Stimulated activated naive B cell treated with anti-CD40 and anti-IgM and Interleukin-4, amounts not matched to agents 10 μg/mL and 1 μg/mL and 100 μg/mL, for 72 hours (primary cell): ENCODE data around the gene ACVR1.

Source experiments
- ATAC-seq, 2 donors: fragments of 150-1000 bp; cut with Tn5 transposase; replicated peaks; 2 replicates each; pipeline ENCODE4 v1.10.0; 2021; ENCODE audit warnings: moderate library complexity in 1 of 2
- DNase-seq: peaks from one replicate; pipeline ENCODE4 v3.0.0; 2021
- H3K27ac Mint-ChIP-seq: one replicate; pipeline ENCODE4 v1.8.0; 2022; ENCODE audit warnings: mild to moderate bottlenecking, mixed read lengths
- H3K27me3 Mint-ChIP-seq, 2 donors: one replicate each; pipeline ENCODE4 v1.8.0; 2022; ENCODE audit warnings: mixed read lengths in 2 of 2
- H3K36me3 Mint-ChIP-seq, 2 donors: one replicate each; pipeline ENCODE4 v1.8.0; 2022; ENCODE audit warnings: mixed read lengths in 2 of 2, mild to moderate bottlenecking in 1 of 2
- H3K4me1 Mint-ChIP-seq, 2 donors: one replicate each; pipeline ENCODE4 v1.8.0; 2022; ENCODE audit warnings: mixed read lengths in 2 of 2, mild to moderate bottlenecking in 1 of 2
- H3K4me3 Mint-ChIP-seq, 2 donors: one replicate each; pipeline ENCODE4 v1.8.0; 2022; ENCODE audit warnings: mild to moderate bottlenecking in 2 of 2, mixed read lengths in 2 of 2, moderate library complexity in 1 of 2
- H3K9me3 Mint-ChIP-seq, 2 donors: one replicate each; pipeline ENCODE4 v1.8.0; 2022; ENCODE audit warnings: mixed read lengths in 2 of 2, mild to moderate bottlenecking in 1 of 2

ACVR1 gene

DNA sequence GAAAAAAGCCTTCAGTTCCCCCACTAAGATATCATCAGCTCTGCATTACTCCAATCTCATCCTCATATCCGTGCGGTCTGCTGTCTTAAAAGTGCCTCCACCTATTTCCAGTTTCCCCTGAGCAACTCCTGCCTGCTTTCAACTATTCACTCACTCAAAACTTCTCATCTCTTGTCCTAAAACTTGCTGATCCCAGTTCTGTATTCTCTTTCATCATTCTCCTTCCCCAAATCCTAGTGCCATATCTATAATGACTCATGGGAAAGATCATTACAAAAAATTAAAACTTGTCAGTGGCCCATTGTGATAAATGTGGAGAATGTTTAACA is 20.0 kb downstream of the ACVR1 start:
- Mint-ChIP-seq H3K4me1 (peaks cover 0 to 4% of the 10 kb centered on the region in 2 donors), H3K4me3 (no peak overlapping the region), H3K36me3 (peaks cover 18 to 21% of the 10 kb centered on the region in 2 donors), H3K27me3 (no peaks in the 10 kb centered on the region), H3K9me3 (no peaks in the 10 kb centered on the region), H3K27ac (no peak overlapping the region)
- DNase-seq (no peak), ATAC-seq (no peak)

DNA sequence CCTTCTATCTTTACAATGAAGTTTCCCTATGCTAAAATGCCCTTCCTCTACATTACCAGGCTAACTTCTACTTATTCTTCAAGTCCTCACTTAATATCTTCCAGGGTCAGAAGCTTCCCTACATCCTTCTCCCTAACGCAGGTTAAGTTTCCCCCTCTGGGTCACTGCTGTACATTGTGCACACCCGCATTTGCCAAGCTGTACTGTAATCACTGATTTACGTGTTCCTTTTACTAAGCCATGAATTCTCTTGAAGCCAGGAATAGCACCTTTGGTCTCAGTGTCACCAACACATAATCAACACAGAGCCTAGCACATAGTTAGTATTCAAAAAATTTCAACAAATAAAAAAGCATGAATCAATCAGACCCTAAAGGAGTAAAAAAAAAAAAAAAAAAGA is 22.3 kb downstream of the ACVR1 start:
- no peak overlapping the region for H3K27ac Mint-ChIP-seq
- peaks cover 0 to 4% of the 10 kb centered on the region in 2 donors for H3K4me1 Mint-ChIP-seq

DNA sequence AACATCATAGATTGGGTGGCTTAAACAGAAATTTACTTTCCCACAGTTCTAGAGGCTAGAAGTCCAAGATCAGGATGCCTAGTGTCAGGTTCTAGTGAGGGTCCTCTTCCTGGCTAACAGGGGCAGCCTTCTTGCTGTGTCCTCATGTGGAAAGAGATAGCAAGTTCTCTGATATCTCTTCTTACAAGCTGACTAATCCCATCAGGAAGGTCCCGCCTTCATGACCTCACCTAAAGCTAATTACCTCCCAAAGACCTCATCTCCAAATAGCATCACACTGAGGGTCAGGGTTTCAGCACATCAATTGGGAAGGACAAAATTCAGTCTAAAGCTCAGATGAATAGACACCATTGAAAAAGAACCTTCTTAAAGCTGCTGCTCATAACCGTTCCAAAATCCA is 22.9 kb downstream of the ACVR1 start:
- DNase-seq (no peak), ATAC-seq (no peak)
- Mint-ChIP-seq H3K4me1 (peaks cover 3 to 4% of the 10 kb centered on the region in 2 donors), H3K27me3 (no peaks in the 10 kb centered on the region), H3K36me3 (peaks cover 18% of the 10 kb centered on the region in 2 donors), H3K4me3 (no peak overlapping the region), H3K27ac (no peak overlapping the region), H3K9me3 (no peaks in the 10 kb centered on the region)

More for the DNA sequence above, 22.3 kb downstream of the ACVR1 start:
- Mint-ChIP-seq H3K27me3 (no peaks in the 10 kb centered on the region), H3K4me3 (no peak overlapping the region), H3K9me3 (no peaks in the 10 kb centered on the region), H3K36me3 (peaks cover 16 to 19% of the 10 kb centered on the region in 2 donors)
- DNase-seq (no peak), ATAC-seq (no peak)

DNA sequence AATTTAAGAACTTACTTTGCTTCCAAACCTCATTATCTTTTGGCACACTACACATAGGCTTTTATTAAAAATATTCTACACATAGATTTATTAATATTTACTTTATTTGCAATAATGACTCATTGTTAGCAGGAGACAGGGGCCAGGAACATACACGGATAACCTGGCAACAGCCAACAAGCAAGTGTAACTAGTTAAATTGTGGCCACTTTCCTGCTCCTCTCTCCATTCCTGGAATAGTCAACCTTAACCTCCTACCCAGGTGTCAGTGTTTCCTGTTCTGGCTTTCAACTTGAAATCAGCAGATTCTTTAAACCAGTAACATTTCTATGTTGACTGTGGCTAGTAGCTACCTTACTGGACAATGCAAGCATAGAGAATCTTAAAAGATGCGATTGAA is 26.5 kb downstream of the ACVR1 start:
- Mint-ChIP-seq H3K27me3 (no peaks in the 10 kb centered on the region), H3K27ac (no peak overlapping the region), H3K4me3 (no peak overlapping the region), H3K4me1 (peaks cover 2 to 5% of the 10 kb centered on the region in 2 donors), H3K9me3 (peaks cover 0 to 2% of the 10 kb centered on the region in 2 donors), H3K36me3 (peaks cover 21 to 25% of the 10 kb centered on the region in 2 donors)
- no peak for ATAC-seq
- no peak for DNase-seq

DNA sequence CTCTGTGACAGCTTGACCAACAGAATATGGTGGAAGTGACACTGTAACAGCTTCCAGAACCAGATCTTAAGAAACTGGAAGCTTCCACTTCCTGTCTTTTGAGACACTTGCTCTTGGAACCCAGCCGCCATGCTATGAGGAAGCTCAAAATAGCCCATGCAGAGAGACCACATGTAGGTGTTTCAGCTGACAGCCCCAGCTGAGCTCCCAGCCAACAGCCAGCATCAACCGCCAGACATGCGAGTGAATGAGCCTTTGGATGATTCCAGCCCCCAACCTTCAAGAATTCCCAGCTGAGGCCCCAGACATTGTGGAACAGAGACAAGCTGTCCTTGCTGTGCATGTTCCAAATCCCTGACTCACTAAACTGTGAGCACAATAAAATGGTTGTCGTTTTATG is 27.9 kb downstream of the ACVR1 start:
- ATAC-seq (no peak), DNase-seq (no peak)
- peaks cover 0 to 2% of the 10 kb centered on the region in 2 donors for H3K9me3 Mint-ChIP-seq
- no peak overlapping the region for H3K27ac Mint-ChIP-seq
- peaks cover 26 to 28% of the 10 kb centered on the region in 2 donors for H3K36me3 Mint-ChIP-seq
- no peaks in the 10 kb centered on the region for H3K27me3 Mint-ChIP-seq
- H3K4me3 Mint-ChIP-seq: no peak overlapping the region
- peaks cover 0 to 5% of the 10 kb centered on the region in 2 donors for H3K4me1 Mint-ChIP-seq

DNA sequence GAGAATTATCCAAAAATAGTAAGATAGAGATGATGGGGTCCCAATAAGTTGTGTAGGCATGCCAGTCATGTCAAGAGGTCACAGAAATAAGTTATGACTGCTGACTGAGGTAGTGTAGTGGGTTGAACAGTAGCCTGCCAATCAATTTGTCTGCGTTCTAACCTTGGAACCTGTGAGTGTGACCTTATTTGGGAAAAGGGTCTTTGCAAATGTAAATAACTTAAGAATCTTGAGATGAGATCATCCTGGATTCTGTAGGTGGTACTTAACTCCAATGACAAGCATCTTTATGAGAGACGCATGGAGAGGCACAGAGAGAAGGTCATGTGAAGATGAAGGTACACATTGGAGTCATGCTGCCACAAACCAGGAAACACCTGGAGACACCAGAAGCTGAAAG is 31.0 kb downstream of the ACVR1 start:
- H3K27me3 Mint-ChIP-seq: no peaks in the 10 kb centered on the region
- H3K4me1 Mint-ChIP-seq: peaks cover 2 to 12% of the 10 kb centered on the region in 2 donors
- no peak overlapping the region for H3K4me3 Mint-ChIP-seq
- no peak for ATAC-seq
- DNase-seq: no peak
- no peak overlapping the region for H3K27ac Mint-ChIP-seq
- peaks cover 30 to 35% of the 10 kb centered on the region in 2 donors for H3K36me3 Mint-ChIP-seq
- H3K9me3 Mint-ChIP-seq: peaks cover 0 to 2% of the 10 kb centered on the region in 2 donors

DNA sequence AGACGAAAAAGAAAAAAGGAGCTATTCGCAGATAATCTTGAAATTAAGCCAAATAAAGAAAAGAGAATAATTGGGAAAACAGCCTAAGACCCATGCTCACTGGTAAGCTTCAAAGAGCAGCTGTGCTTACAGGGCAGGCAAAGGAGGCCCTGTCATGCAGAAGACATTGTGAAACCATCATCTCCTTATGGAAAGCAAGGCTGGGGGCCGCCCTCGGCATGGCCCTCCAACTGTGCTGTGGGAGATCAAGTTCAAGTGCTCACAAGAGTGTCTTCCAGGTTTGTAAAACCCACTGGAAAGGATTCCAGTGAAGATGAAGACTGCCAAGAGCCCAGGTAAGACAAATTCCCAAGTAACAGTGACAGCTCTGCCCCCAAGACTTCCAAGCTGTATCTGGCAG is 32.2 kb downstream of the ACVR1 start:
- Mint-ChIP-seq H3K27ac (no peak overlapping the region), H3K27me3 (no peaks in the 10 kb centered on the region)

DNA sequence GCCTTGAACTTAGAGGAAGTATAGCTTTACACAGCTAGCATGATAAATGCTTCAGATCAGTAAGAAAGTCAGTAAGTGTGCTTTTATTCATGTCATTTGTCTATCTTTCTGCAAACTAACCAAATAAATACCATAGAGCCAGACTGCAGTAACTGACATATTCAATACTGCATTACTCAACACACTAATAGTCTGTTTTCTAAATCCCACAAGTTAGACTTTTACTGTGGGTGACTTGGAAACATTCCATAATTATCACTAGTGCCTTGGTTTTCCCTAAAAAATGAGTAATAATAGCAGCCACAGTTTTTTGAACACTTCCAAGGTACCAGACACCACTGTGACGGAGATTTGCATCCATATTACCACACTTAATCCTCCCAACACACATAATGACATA is 33.0 kb downstream of the ACVR1 start:
- DNase-seq (no peak), ATAC-seq (no peak)
- Mint-ChIP-seq H3K36me3 (peaks cover 33 to 34% of the 10 kb centered on the region in 2 donors), H3K27me3 (no peaks in the 10 kb centered on the region), H3K4me3 (no peak overlapping the region), H3K4me1 (peaks cover 14 to 28% of the 10 kb centered on the region in 2 donors), H3K27ac (no peak overlapping the region), H3K9me3 (peaks cover 0 to 2% of the 10 kb centered on the region in 2 donors)

More for the DNA sequence above, 32.2 kb downstream of the ACVR1 start:
- Mint-ChIP-seq H3K4me3 (no peak overlapping the region), H3K9me3 (peaks cover 0 to 2% of the 10 kb centered on the region in 2 donors), H3K4me1 (peaks cover 9 to 23% of the 10 kb centered on the region in 2 donors), H3K36me3 (peaks cover 34 to 39% of the 10 kb centered on the region in 2 donors)
- DNase-seq (no peak), ATAC-seq (no peak)

DNA sequence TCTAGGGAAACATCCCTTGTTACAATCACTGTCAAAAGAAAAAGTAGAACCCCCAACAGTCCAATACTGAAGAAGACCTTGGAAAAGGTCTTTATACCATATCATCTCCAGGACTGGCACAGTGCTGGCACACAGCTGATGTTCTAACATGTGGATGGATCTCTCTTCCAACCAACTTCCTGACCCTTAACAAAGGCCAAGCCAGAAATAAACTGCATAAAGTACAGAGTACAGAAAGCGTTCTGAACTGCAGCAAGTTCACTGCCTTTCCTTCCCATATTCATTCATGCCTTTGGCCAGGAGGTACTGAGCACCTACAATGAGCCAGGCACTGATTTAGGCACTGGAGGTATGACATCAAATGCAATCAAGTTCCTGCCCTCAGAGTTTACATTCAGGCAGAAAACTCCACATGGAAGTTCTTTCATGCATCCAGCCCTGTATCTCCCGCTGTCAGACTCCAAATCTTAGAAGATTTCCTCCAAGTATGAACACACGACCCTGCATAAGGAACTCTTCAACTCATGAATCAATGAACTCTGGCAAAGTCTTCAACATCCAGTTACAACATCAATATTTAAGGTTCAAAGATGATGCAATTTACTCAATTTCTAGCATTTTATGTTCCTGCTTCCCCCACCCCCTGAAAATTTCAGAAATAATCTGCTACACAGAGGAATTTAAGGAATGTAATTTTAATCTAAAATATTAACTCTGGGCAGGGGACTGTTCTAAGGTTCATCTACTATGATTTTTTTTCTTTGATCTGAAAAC is 33.8 kb downstream of the ACVR1 start:
- Mint-ChIP-seq H3K27me3 (no peaks in the 10 kb centered on the region), H3K27ac (no peak overlapping the region), H3K4me3 (no peak overlapping the region), H3K36me3 (peaks cover 29% of the 10 kb centered on the region in 2 donors), H3K9me3 (peaks cover 0 to 2% of the 10 kb centered on the region in 2 donors), H3K4me1 (peaks cover 15 to 33% of the 10 kb centered on the region in 2 donors)
- DNase-seq: no peak
- no peak for ATAC-seq

DNA sequence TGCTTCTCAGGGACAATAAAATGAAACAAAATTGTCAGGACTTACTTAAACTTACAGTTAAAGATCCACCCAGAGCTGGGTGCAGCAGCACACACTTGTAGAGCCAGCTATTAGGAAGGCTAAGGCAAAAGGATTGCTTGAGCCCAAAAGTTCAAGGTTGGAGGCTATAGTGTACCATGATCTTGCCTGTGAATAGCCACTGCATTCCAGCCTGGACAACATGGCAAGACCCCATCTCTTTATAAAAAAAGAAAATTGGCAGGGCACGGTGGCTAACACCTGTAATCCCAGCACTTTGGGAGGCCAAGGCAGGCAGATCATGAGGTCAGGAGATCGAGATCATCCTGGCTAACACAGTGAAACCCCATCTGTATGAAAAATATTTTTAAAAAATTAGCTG is 34.6 kb downstream of the ACVR1 start:
- DNase-seq (no peak), ATAC-seq (no peak)
- H3K36me3 Mint-ChIP-seq: peaks cover 32 to 35% of the 10 kb centered on the region in 2 donors
- peaks cover 0 to 2% of the 10 kb centered on the region in 2 donors for H3K9me3 Mint-ChIP-seq
- peaks cover 15 to 39% of the 10 kb centered on the region in 2 donors for H3K4me1 Mint-ChIP-seq
- no peaks in the 10 kb centered on the region for H3K27me3 Mint-ChIP-seq
- no peak overlapping the region for H3K4me3 Mint-ChIP-seq
- no peak overlapping the region for H3K27ac Mint-ChIP-seq

DNA sequence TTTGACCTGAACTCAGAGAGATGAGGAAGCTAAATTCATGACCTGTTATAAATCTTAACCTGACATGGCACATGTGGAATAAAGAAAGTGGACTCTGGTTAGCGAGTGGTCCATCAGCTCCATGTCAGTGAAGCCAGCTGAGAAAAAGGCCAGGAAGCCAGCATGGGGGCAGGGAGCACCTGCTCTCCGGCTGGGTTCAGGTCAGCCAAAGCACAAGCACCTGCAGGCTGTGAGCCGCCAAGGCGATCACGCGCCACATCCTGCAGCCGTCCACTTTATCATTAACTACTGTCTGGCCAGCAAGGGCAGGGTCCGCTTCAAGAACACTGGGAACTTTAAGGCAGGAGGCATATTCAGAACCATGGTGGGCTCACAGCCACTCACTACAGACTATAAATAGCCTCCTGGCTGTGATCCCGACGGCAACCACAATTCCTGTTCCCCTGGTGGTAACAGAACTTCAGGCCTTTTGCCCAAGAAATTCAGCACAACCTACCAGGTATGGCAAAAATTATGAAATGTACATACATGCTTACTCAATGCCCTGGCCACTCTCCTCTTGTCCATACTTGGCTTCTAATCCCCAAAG is 35.5 kb downstream of the ACVR1 start:
- Mint-ChIP-seq H3K36me3 (peaks cover 34 to 37% of the 10 kb centered on the region in 2 donors), H3K9me3 (peaks cover 0 to 2% of the 10 kb centered on the region in 2 donors), H3K4me3 (no peak overlapping the region), H3K27me3 (no peaks in the 10 kb centered on the region), H3K4me1 (peaks cover 15 to 42% of the 10 kb centered on the region in 2 donors), H3K27ac (no peak overlapping the region)
- no peak for ATAC-seq
- DNase-seq: no peak

DNA sequence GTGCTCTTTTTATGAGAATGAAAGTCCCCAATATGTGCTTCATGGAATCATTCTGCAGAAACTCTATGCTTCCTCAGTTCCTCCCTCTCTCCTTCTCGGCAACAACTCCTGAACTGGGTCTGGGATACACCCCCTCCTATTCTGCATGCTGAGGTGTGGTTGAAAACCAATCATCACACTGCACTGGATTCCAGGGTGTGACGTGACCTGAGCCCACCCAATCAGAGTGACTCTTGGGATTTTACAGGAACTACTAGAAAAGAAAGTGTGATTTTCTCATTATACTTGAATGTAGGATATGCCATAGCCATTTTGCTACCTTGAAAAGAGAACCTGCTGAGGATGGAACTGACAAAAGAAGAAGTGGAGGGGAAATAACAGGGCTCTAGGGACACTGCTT is 36.3 kb downstream of the ACVR1 start:
- Mint-ChIP-seq H3K27me3 (no peaks in the 10 kb centered on the region), H3K9me3 (no peaks in the 10 kb centered on the region), H3K36me3 (peaks cover 26 to 31% of the 10 kb centered on the region in 2 donors), H3K4me3 (peak overlapping the region in 1 of 2 donors; percentile 44), H3K27ac (no peak overlapping the region), H3K4me1 (peaks cover 15 to 42% of the 10 kb centered on the region in 2 donors)
- DNase-seq (no peak), ATAC-seq (peak in 1 of 2 donors; percentile 24)

DNA sequence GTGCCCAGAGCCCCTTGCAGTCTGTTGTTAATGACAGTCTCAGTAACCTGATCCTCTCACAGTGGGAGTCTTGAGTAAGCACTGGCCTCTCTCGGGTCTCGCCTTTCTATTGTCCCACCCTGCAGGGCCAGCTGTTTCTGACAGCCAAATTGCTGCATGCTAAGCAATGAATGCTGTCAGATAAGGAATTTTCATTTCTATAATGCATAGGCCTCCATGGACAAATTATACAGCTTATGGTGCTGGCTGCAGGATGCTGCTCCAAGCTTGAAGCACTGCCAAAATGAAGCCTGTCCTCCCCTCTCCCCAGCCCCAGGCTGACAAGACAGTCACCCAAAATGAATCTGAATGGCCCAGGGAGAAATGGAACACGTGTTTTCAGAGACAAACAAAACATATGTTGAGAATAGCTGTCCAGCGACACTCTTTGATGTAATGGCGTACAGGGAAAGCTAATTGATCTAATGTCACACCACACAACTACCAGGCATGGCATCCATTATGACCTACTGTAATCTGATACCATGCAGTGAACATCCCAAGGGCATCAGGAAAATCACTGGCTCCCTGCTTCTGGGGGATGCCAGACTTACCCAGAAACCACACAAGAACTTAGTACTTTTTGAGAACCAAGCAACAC is 36.8 kb downstream of the ACVR1 start:
- Mint-ChIP-seq H3K4me3 (no peak overlapping the region), H3K9me3 (no peaks in the 10 kb centered on the region), H3K27me3 (no peaks in the 10 kb centered on the region), H3K4me1 (peaks cover 15 to 42% of the 10 kb centered on the region in 2 donors), H3K36me3 (peaks cover 24 to 31% of the 10 kb centered on the region in 2 donors), H3K27ac (no peak overlapping the region)
- ATAC-seq (peak in 1 of 2 donors; percentile 61), DNase-seq (no peak)

DNA sequence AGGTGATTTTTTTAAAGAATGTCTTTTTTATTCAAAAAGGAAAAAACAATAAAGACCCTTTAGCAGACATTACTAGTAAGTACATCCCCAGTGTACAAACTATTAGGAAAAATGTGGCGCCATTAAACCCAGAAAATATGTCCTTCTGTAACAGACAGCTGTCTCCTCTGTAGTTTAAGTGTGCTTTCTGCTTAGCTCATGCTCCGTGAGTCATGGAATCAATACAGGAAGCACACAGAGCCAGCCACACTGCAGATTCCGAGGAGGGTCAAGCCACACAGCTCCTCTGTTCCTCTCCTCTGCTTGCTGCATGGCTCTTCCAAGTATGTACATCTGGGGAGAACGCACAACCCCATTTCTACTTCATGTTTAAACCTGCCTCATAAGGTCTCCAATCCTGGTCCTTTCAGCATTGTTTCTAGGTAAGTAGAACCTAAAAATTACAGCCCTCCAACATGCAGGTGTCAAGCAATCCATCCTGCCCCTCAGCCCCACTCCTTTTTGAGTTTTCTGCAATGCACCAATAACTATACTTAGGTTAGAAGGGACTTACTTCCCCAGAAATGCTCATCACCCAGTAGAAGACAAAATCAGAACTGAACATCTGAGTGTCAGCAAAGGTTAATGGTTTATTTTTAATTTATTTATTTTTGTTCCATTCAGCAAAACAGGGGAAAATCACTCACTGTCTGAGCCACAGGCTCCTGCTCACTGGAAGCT is 37.5 kb downstream of the ACVR1 start:
- Mint-ChIP-seq H3K27ac (peak overlapping the region; percentile 85), H3K4me1 (peaks cover 15 to 42% of the 10 kb centered on the region in 2 donors)

More for the DNA sequence above, 37.5 kb downstream of the ACVR1 start:
- peaks cover 21 to 30% of the 10 kb centered on the region in 2 donors for H3K36me3 Mint-ChIP-seq
- ATAC-seq (peak; percentile 88 to 89), DNase-seq (peak; percentile 11)
- peak overlapping the region; percentile 51 to 56 for H3K4me3 Mint-ChIP-seq
- H3K27me3 Mint-ChIP-seq: no peaks in the 10 kb centered on the region
- no peaks in the 10 kb centered on the region for H3K9me3 Mint-ChIP-seq
